Neural cell (in vitro differentiated cells): Measurements from ENCODE around the gene CHCHD1. TPM values are rescaled to one million over a fixed set of nuclear protein-coding genes. Genes with fewer than 3 reads are reported as not detected.

Experiments used
- H2AFZ ChIP-seq: fragments of 200-600, 300-800 bp; sonication (generic), shearing (Covaris generic); 2 replicates; pipeline ENCODE4 v1.6.0; 2014; ENCODE audit warnings: low read depth, mild to moderate bottlenecking, antibody characterized with exemption, low read length, moderate library complexity
- H3F3A ChIP-seq: fragments of 200-600 bp; shearing (Covaris generic); 2 replicates; pipeline ENCODE4 v1.6.1; 2016; ENCODE audit warnings: mild to moderate bottlenecking, moderate library complexity, mixed read lengths, antibody characterized with exemption, low read length; ENCODE audit not compliant: insufficient read depth, poor library complexity, severe bottlenecking
- H3K27ac ChIP-seq: fragments of 200-600, 300-800 bp; sonication (generic), shearing (Covaris generic); 2 replicates; pipeline ENCODE4 v1.5.1; 2014; ENCODE audit warnings: mild to moderate bottlenecking, low read length, moderate library complexity
- H3K27me3 ChIP-seq: fragments of 300-800, 200-600 bp; sonication (generic), shearing (Covaris generic); 2 replicates; pipeline ENCODE4 v1.6.0; 2014; ENCODE audit warnings: mild to moderate bottlenecking, low read depth, low read length, moderate library complexity; ENCODE audit not compliant: insufficient read depth
- H3K36me3 ChIP-seq: fragments of 300-800, 200-600 bp; sonication (generic), shearing (Covaris generic); 2 replicates; pipeline ENCODE4 v1.5.1; 2014; ENCODE audit warnings: mild to moderate bottlenecking, antibody characterized with exemption, low read length, moderate library complexity; ENCODE audit not compliant: insufficient read depth
- H3K4me2 ChIP-seq: fragments of 300-800, 200-600 bp; sonication (generic), shearing (Covaris generic); 2 replicates; pipeline ENCODE4 v1.6.0; 2014; ENCODE audit warnings: mild to moderate bottlenecking, low read length
- H3K4me3 ChIP-seq: fragments of 300-800, 200-600 bp; sonication (generic), shearing (Covaris generic); 2 replicates; pipeline ENCODE4 v1.5.1; 2014; ENCODE audit warnings: mild to moderate bottlenecking, low read length, moderate library complexity
- H3K79me2 ChIP-seq: fragments of 200-600 bp; shearing (Covaris generic); replicated peaks from 2 replicates; pipeline ENCODE4 v1.6.0; 2014; ENCODE audit warnings: mild to moderate bottlenecking, low read length, moderate library complexity; ENCODE audit not compliant: insufficient read depth
- H3K9ac ChIP-seq: fragments of 300-800, 200-600 bp; sonication (generic), shearing (Covaris generic); 2 replicates; pipeline ENCODE4 v1.6.1; 2016; ENCODE audit warnings: mild to moderate bottlenecking, low read length, mixed read lengths
- H3K9me2 ChIP-seq: fragments of 200-600 bp; shearing (Covaris generic); 2 replicates; pipeline ENCODE4 v1.6.1; 2016; ENCODE audit warnings: mild to moderate bottlenecking, low read length, mixed read lengths; ENCODE audit not compliant: insufficient read depth
- H3K9me3 ChIP-seq: fragments of 200-600, 300-800 bp; sonication (generic), shearing (Covaris generic); 2 replicates; pipeline ENCODE4 v1.6.1; 2016; ENCODE audit warnings: mild to moderate bottlenecking, mixed run types, low read length, moderate library complexity, mixed read lengths
- H4K20me1 ChIP-seq: fragments of 200-600 bp; shearing (Covaris generic); 2 replicates; pipeline ENCODE4 v1.6.1; 2016; ENCODE audit warnings: mild to moderate bottlenecking, mixed run types; ENCODE audit not compliant: insufficient read depth
- EP300 ChIP-seq: fragments of 450-650 bp; conservative IDR thresholded peaks from 2 replicates; pipeline ENCODE4 v1.6.1; 2014; ENCODE audit warnings: antibody characterized with exemption, mild to moderate bottlenecking, moderate library complexity; ENCODE audit not compliant: poor library complexity, severe bottlenecking
- EZH2 ChIP-seq: fragments of 200-600, 300-800 bp; shearing (Covaris generic), sonication (generic); IDR thresholded peaks from 2 replicates; pipeline ENCODE4 v1.6.1; 2014; ENCODE audit warnings: antibody characterized with exemption, low read length, borderline replicate concordance, mild to moderate bottlenecking; ENCODE audit not compliant: insufficient read depth, poor library complexity, severe bottlenecking
- MXI1 ChIP-seq: fragments of 450-650 bp; conservative IDR thresholded peaks from 2 replicates; pipeline ENCODE4 v1.6.1; 2014; ENCODE audit warnings: antibody characterized with exemption, mild to moderate bottlenecking; ENCODE audit not compliant: poor library complexity, severe bottlenecking
- POLR2AphosphoS5 ChIP-seq: IDR thresholded peaks from 2 replicates; pipeline ENCODE4 v1.6.1; 2012
- RAD21 ChIP-seq: fragments of 450-650 bp; conservative IDR thresholded peaks from 2 replicates; pipeline ENCODE4 v1.6.1; 2014; ENCODE audit warnings: antibody characterized with exemption, mild to moderate bottlenecking, moderate library complexity
- SMC3 ChIP-seq: fragments of 450-650 bp; conservative IDR thresholded peaks from 2 replicates; pipeline ENCODE4 v1.6.1; 2014; ENCODE audit warnings: antibody characterized with exemption, mild to moderate bottlenecking, moderate library complexity; ENCODE audit not compliant: poor library complexity
- TAF1 ChIP-seq: IDR thresholded peaks from 2 replicates; pipeline ENCODE4 v1.6.1; 2012; ENCODE audit warnings: low read depth
- polyA plus RNA-seq: library from polyadenylated mRNA; depleted of rRNA; stranded (reverse); fragments of >200 nt; gene quantifications from 2 replicates; pipeline ENCODE4 v1.2.3, GENCODE V29; 2014
- TF ChIP-seq, protein P1 (sequence below): IDR thresholded peaks from 2 replicates; pipeline ENCODE4 v1.6.1; 2012; ENCODE audit warnings: borderline replicate concordance
- TF ChIP-seq, protein P2 (sequence below): fragments of 450-650 bp; IDR thresholded peaks from 2 replicates; pipeline ENCODE4 v1.5.1; 2014; ENCODE audit warnings: antibody characterized with exemption, mild to moderate bottlenecking, moderate library complexity; ENCODE audit not compliant: poor library complexity, severe bottlenecking

CHCHD1 gene
- polyA plus RNA-seq, 1 donor from 2014 or later = 82.5 TPM

DNA sequence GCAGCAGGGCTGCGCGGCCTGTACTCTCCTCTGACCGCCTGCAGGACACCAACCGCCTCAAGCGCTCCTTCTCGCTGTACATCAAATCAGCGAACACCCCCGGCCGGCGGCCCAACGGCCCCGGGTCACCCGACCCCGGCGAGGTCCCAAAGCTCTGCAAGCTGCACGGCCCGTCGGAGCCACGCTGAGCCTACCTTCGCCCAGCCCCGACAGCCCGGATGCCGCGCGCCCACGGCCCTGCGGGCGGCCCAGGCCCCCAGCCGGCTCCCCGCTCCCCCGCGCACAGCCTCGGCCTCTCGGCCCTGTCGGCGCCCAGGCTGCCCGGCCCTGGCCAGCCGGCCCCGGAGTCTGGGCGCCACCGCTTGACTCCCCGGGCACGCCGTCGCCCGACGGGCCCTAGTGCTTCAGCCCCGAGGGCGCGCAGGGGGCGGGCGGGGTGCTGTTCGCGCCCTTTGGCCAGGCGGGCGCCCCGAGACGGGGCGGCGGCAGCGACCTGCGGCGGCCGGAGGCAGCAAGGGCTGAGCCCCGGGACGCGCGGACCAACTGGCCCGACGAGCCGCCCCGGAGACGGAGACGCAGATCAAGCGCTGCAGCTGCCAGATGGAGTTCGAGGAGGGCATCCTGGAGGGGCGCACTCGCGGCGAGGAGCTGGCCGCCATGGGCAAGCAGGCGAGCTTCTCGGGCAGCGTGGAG lies 48.8 kb upstream of the CHCHD1 start:
- TF ChIP-seq SMC3 = no peak
- no peak for TF ChIP-seq POLR2AphosphoS5
- no peak for TF ChIP-seq TAF1
- TF ChIP-seq MXI1 = no peak
- TF ChIP-seq RAD21 = no peak
- TF ChIP-seq EP300 = no peak
- no peaks in the 10 kb centered on the region for H3K9me3 ChIP-seq

DNA sequence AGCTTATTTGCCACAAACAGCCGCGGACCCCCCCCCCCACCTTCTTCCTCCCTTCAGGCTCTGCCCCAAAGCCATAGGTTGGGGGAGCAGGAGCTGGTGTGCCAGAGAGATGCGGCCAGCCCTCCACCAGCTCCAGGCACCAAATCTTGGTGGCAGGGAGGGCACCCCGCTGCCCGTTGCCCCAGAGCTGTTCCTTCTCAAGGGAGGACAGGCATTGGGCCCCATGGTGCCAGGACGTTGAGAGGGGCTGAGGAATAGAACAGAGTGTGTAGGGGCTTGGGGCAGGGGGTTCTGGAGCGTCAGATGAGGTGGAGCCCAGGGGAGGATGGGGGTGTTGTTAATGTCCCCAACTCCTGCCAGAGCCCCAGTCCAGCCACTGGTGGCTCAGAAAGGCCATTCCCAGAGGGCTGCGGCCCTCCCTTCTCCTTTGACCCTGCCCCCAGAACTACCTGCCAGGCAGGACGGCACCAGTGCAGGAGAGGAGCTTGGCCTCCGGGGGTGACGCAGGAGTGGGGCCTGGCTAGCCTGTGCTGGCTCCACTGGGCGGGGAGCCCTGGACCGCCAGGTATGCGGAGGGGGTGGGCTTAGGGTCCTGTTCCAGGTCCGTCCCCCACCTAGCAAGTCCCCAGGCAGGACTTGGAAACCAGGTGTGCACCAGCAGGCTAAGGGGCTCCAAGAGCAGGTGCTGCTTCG lies 47.7 kb upstream of the CHCHD1 start:
- H3K9me2 ChIP-seq = no peaks in the 10 kb centered on the region
- H3K79me2 ChIP-seq = peaks cover 13% of the 10 kb centered on the region
- no peaks in the 10 kb centered on the region for H3K36me3 ChIP-seq
- H3K27ac ChIP-seq = no peak overlapping the region
- H3K27me3 ChIP-seq = no peaks in the 10 kb centered on the region
- no peaks in the 10 kb centered on the region for H3F3A ChIP-seq
- H2AFZ ChIP-seq = no peak overlapping the region
- no peak overlapping the region for H3K4me3 ChIP-seq
- H3K4me2 ChIP-seq = no peak overlapping the region
- no peak overlapping the region for H3K9ac ChIP-seq
- H4K20me1 ChIP-seq = no peaks in the 10 kb centered on the region
- TF ChIP-seq MXI1 (no peak), SMC3 (no peak), RAD21 (no peak), TAF1 (no peak), EP300 (no peak), EZH2 (no peak), POLR2AphosphoS5 (no peak)
- TF ChIP-seq, protein P1, sequence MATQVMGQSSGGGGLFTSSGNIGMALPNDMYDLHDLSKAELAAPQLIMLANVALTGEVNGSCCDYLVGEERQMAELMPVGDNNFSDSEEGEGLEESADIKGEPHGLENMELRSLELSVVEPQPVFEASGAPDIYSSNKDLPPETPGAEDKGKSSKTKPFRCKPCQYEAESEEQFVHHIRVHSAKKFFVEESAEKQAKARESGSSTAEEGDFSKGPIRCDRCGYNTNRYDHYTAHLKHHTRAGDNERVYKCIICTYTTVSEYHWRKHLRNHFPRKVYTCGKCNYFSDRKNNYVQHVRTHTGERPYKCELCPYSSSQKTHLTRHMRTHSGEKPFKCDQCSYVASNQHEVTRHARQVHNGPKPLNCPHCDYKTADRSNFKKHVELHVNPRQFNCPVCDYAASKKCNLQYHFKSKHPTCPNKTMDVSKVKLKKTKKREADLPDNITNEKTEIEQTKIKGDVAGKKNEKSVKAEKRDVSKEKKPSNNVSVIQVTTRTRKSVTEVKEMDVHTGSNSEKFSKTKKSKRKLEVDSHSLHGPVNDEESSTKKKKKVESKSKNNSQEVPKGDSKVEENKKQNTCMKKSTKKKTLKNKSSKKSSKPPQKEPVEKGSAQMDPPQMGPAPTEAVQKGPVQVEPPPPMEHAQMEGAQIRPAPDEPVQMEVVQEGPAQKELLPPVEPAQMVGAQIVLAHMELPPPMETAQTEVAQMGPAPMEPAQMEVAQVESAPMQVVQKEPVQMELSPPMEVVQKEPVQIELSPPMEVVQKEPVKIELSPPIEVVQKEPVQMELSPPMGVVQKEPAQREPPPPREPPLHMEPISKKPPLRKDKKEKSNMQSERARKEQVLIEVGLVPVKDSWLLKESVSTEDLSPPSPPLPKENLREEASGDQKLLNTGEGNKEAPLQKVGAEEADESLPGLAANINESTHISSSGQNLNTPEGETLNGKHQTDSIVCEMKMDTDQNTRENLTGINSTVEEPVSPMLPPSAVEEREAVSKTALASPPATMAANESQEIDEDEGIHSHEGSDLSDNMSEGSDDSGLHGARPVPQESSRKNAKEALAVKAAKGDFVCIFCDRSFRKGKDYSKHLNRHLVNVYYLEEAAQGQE = no peak
- TF ChIP-seq, protein P2, sequence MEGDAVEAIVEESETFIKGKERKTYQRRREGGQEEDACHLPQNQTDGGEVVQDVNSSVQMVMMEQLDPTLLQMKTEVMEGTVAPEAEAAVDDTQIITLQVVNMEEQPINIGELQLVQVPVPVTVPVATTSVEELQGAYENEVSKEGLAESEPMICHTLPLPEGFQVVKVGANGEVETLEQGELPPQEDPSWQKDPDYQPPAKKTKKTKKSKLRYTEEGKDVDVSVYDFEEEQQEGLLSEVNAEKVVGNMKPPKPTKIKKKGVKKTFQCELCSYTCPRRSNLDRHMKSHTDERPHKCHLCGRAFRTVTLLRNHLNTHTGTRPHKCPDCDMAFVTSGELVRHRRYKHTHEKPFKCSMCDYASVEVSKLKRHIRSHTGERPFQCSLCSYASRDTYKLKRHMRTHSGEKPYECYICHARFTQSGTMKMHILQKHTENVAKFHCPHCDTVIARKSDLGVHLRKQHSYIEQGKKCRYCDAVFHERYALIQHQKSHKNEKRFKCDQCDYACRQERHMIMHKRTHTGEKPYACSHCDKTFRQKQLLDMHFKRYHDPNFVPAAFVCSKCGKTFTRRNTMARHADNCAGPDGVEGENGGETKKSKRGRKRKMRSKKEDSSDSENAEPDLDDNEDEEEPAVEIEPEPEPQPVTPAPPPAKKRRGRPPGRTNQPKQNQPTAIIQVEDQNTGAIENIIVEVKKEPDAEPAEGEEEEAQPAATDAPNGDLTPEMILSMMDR = no peak
- H3K9me3 ChIP-seq = no peaks in the 10 kb centered on the region

More for the DNA sequence above, 48.8 kb upstream of the CHCHD1 start:
- Histone ChIP-seq H3K27ac (no peak overlapping the region), H3F3A (no peaks in the 10 kb centered on the region), H3K9me2 (no peaks in the 10 kb centered on the region), H3K4me3 (no peak overlapping the region), H4K20me1 (no peaks in the 10 kb centered on the region), H3K36me3 (no peaks in the 10 kb centered on the region), H2AFZ (no peak overlapping the region), H3K4me2 (no peak overlapping the region), H3K27me3 (no peaks in the 10 kb centered on the region), H3K9ac (no peak overlapping the region), H3K79me2 (peaks cover 13% of the 10 kb centered on the region)
